ENCODE measurements around the gene ZNF239.
A peak's percentile ranks its signal among the peaks of the same experiment; 100 is the strongest.
"Not testable (repeated sequence)": the region's sequence is repeated elsewhere in the genome, so short reads cannot be mapped to it uniquely, and the experiment has no call there.

Gene ZNF239

GRCh38 chr10:43574001-43574892, at the start of gene ZNF239:
Gene ZNF239, minus strand, starts transcription at chr10:43574616. Its CDS starts 16,537 bp downstream, at chr10:43558079.
- DNase-seq, result no peak

- no peak for DNase-seq
These were observed 48.9 kb upstream of the ZNF239 start for GRCh38 chr10:43623351-43623750.

- no peak for DNase-seq
These were observed 47.6 kb upstream of the ZNF239 start for GRCh38 chr10:43622038-43622437.

- no peak for DNase-seq
These were observed 45.0 kb upstream of the ZNF239 start for GRCh38 chr10:43619368-43619767.

GRCh38 chr10:43616697-43617370, 42.4 kb upstream of the ZNF239 start:
- DNase-seq, result no peak

GRCh38 chr10:43610636-43611035, 36.2 kb upstream of the ZNF239 start:
- DNase-seq, result no peak

- DNase-seq, result no peak
These were observed 32.8 kb upstream of the ZNF239 start for GRCh38 chr10:43607199-43607573.

GRCh38 chr10:43606323-43607198, 32.1 kb upstream of the ZNF239 start, which contains the start of gene ZNF485:
Gene ZNF485, plus strand, starts transcription at chr10:43606438. Its CDS starts 613 bp downstream, at chr10:43607051.
- DNase-seq, result peak in 1 of 2 donors; percentile 22

GRCh38 chr10:43605850-43606322, 31.5 kb upstream of the ZNF239 start:
- no peak for DNase-seq

GRCh38 chr10:43601576-43601975, 27.2 kb upstream of the ZNF239 start:
- not testable (repeated sequence) for DNase-seq

- no peak for DNase-seq
These were observed 24.9 kb upstream of the ZNF239 start for GRCh38 chr10:43599333-43599732.

GRCh38 chr10:43598446-43598845, 24.0 kb upstream of the ZNF239 start:
- DNase-seq, result no peak

- no peak for DNase-seq
These were observed 22.1 kb upstream of the ZNF239 start for GRCh38 chr10:43596546-43596945.

- DNase-seq, result no peak
These were observed 21.4 kb upstream of the ZNF239 start for GRCh38 chr10:43595739-43596298.

- DNase-seq, result peak in 1 of 2 donors; percentile 29
These were observed 20.7 kb upstream of the ZNF239 start for GRCh38 chr10:43594944-43595589.

GRCh38 chr10:43591303-43591904, 17.0 kb upstream of the ZNF239 start:
- no peak for DNase-seq

- DNase-seq, result not testable (repeated sequence)
These were observed 12.3 kb upstream of the ZNF239 start for GRCh38 chr10:43586730-43587115.

GRCh38 chr10:43585981-43586729, 11.7 kb upstream of the ZNF239 start:
- DNase-seq, result no peak

GRCh38 chr10:43585046-43585445, 10.6 kb upstream of the ZNF239 start:
- no peak for DNase-seq

GRCh38 chr10:43584051-43584450, 9.6 kb upstream of the ZNF239 start:
- no peak for DNase-seq

GRCh38 chr10:43576580-43576979, 2.2 kb upstream of the ZNF239 start:
- no peak for DNase-seq

All from bone marrow (tissue), 2 donors.